Ovary (tissue), 9 donors: ENCODE results near the gene ANO7. TPM values are rescaled to one million over a fixed set of nuclear protein-coding genes. Genes with fewer than 3 reads are reported as not detected.

Experiments used
- DNase-seq, 5 donors: peaks; one replicate each; pipeline ENCODE4 v3.0.0-alpha.2; 2019 to 2020
- H3K27ac ChIP-seq, 2 donors: fragments of 200-600 bp; one replicate each; pipeline versions ENCODE4 v1.5.1 to v1.8.0; 2019 to 2022
- H3K27me3 ChIP-seq: fragments of 200-600 bp; one replicate; pipeline ENCODE4 v1.8.0; 2022
- H3K36me3 ChIP-seq: fragments of 200-600 bp; sonication (generic); one replicate; pipeline ENCODE4 v1.5.1; 2019
- H3K4me1 ChIP-seq: one replicate; pipeline ENCODE4 v1.8.1; 2013; ENCODE audit warnings: mild to moderate bottlenecking, moderate library complexity; ENCODE audit not compliant: insufficient read depth
- H3K4me3 ChIP-seq: fragments of 200-600 bp; sonication (generic); one replicate; pipeline ENCODE4 v1.5.1; 2017
- H3K9me3 ChIP-seq, 2 donors: fragments of 200-600 bp in 1 of 2; sonication (generic) in 1 of 2; one replicate each; pipeline versions ENCODE4 v1.5.1 to v1.8.1; 2013 to 2019; ENCODE audit warnings: mild to moderate bottlenecking in 1 of 2, moderate library complexity in 1 of 2
- EP300 ChIP-seq: sonication (generic); formaldehyde crosslinking; IDR thresholded peaks from one replicate; pipeline ENCODE4 v1.6.1; 2017; ENCODE audit warnings: antibody characterized with exemption
- POLR2A ChIP-seq: fragments of 450-650 bp; IDR thresholded peaks from one replicate; pipeline ENCODE4 v1.6.1; 2017; ENCODE audit warnings: antibody characterized with exemption, mild to moderate bottlenecking, moderate library complexity
- WGBS, 3 donors: extraction: QIAGEN DNeasy Blood & Tissue Kit in 1 of 3; methylation state at CpG; one replicate each; pipeline versions ENCODE4 v1.1.5 to v1.1.7; 2013 to 2017; 5-methylcytosine and 5-hydroxymethylcytosine counted together
- intact Hi-C, 4 donors: fragments of 100-400 bp; cut with DNase I; formaldehyde crosslinking; loops; one replicate each; pipeline versions ENCODE4 v1.11.0 to v1.15.1; 2022 to 2023
- polyA plus RNA-seq, 2 donors: library from polyadenylated mRNA; stranded (reverse); fragments of 200-250 nt in 1 of 2; fragments of 350-450 nt in 1 of 2; fragmentation: Illumina TruSeq in 1 of 2; extraction: RNeasy Lipid Tissue Mini Kit (QIAGEN cat#74804) in 1 of 2; gene quantifications; one replicate each; pipeline ENCODE4 v1.2.3, GENCODE V29; 2013 to 2014
- total RNA-seq, 7 donors: library from RNA; depleted of rRNA in 2 of 7; stranded (reverse); fragments of >200 nt in 2 of 7; fragmentation: NEBNext Ultra II Directional in 3 of 7; extraction: Animal tissue kit (Norgen Biotek cat#: 25700) in 3 of 7; gene quantifications; one replicate each; pipeline versions ENCODE4 v1.1.0 to v1.2.4, GENCODE V29; 2016 to 2023
- TF ChIP-seq, protein P1 (sequence below), 3 donors: fragments of 450-650 bp in 2 of 3; fragments of 200-600 bp in 1 of 3; IDR thresholded peaks; one replicate each; pipeline versions ENCODE4 v1.5.1 to v1.8.0; 2016 to 2022; ENCODE audit warnings: antibody characterized with exemption in 3 of 3, mild to moderate bottlenecking in 1 of 3
- donor health status: DM: no; HTN: no; CAD: no; lungs with moderate emphysema.
- donor health status: DM: no; HTN: no; CAD: no.
- donor health status: Bipolar disorder and iron deficiency.
- donor health status: DM: yes; HTN: yes; CAD: no.
- donor health status: DM: no; HTN: no; CAD: no.
- donor health status: DM: yes; HTN: yes; CAD: no.

Gene ANO7
- total and polyA plus RNA-seq, 9 donors = 0.87 to 6.5 (median 2.1) TPM

DNA sequence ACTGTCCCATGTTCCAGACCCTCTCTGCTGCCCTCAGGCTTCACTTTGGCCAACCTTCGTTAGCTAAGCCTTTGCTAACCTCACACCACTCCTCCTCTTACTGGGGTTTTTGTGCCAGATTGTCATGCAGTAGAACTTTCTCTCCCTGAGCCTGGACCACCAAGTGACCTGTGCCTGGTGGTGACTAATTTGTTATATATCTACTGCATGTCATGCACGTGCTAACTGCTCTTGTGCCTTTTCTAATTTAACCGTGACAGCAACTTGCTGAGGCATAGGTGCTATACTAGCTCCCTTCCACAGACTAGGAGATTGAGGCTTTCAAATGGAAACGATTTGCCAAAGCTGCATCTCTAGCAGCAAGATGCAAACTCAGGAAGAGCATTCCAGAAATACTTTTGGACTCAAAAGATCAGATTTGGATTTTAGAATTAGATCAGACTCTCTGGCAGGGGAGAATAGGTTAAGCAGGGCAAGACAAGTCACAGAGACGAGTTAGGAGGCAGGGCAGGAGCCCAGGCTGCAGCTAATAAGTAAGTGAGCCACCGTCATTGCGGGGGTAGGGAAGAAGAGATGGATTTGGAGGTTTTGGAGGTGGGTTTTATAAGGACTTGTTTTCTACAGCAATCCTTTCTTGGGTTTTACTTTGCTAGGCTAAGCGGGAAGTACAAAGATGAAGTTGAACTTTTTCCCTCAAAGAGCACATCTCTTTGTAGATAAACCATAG is 36.4 kb upstream of the ANO7 start:
- H3K9me3 ChIP-seq = no peaks in the 10 kb centered on the region
- H3K27ac ChIP-seq = no peak overlapping the region
- TF ChIP-seq EP300 (no peak), POLR2A (no peak)
- TF ChIP-seq, protein P1, sequence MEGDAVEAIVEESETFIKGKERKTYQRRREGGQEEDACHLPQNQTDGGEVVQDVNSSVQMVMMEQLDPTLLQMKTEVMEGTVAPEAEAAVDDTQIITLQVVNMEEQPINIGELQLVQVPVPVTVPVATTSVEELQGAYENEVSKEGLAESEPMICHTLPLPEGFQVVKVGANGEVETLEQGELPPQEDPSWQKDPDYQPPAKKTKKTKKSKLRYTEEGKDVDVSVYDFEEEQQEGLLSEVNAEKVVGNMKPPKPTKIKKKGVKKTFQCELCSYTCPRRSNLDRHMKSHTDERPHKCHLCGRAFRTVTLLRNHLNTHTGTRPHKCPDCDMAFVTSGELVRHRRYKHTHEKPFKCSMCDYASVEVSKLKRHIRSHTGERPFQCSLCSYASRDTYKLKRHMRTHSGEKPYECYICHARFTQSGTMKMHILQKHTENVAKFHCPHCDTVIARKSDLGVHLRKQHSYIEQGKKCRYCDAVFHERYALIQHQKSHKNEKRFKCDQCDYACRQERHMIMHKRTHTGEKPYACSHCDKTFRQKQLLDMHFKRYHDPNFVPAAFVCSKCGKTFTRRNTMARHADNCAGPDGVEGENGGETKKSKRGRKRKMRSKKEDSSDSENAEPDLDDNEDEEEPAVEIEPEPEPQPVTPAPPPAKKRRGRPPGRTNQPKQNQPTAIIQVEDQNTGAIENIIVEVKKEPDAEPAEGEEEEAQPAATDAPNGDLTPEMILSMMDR (IDR thresholded peaks at IDR 0.05) = no peak
- no peaks in the 10 kb centered on the region for H3K27me3 ChIP-seq
- DNase-seq = no peak
- no peaks in the 10 kb centered on the region for H3K36me3 ChIP-seq
- WGBS, 3 donors = 66 to 70% (median 70%) methylated on average over 8 of the region's 8 CpGs
- H3K4me1 ChIP-seq = no peaks in the 10 kb centered on the region
- intact Hi-C loops = no loop called here
- no peak overlapping the region for H3K4me3 ChIP-seq

- Histone ChIP-seq H3K9me3 (no peaks in the 10 kb centered on the region), H3K27me3 (no peaks in the 10 kb centered on the region), H3K4me1 (no peaks in the 10 kb centered on the region), H3K27ac (no peak overlapping the region), H3K36me3 (no peaks in the 10 kb centered on the region), H3K4me3 (no peak overlapping the region)
- TF ChIP-seq EP300 (no peak), POLR2A (no peak)
- TF ChIP-seq, protein P1 (IDR thresholded peaks at IDR 0.05) = no peak
- 88 to 91% (median 89%) methylated on average over 7 of the region's 7 CpGs for WGBS, 3 donors
- DNase-seq = no peak
- intact Hi-C loops = no loop called here
Measured at GRCh38 chr2:241153616-241154015, 34.9 kb upstream of the ANO7 start.

- 93 to 99% (median 99%) methylated on average over 4 of the region's 4 CpGs for WGBS, 3 donors
- TF ChIP-seq, protein P1 (IDR thresholded peaks at IDR 0.05) = no peak
- no peak for TF ChIP-seq POLR2A
- TF ChIP-seq EP300 = no peak
- no peaks in the 10 kb centered on the region for H3K27me3 ChIP-seq
- H3K4me1 ChIP-seq = no peaks in the 10 kb centered on the region
- H3K9me3 ChIP-seq = no peaks in the 10 kb centered on the region
- no peak for DNase-seq
- H3K4me3 ChIP-seq = no peak overlapping the region
- no peaks in the 10 kb centered on the region for H3K36me3 ChIP-seq
- no peak overlapping the region for H3K27ac ChIP-seq
- intact Hi-C loops = no loop called here
Measured at GRCh38 chr2:241154915-241155314, 33.6 kb upstream of the ANO7 start.

DNA sequence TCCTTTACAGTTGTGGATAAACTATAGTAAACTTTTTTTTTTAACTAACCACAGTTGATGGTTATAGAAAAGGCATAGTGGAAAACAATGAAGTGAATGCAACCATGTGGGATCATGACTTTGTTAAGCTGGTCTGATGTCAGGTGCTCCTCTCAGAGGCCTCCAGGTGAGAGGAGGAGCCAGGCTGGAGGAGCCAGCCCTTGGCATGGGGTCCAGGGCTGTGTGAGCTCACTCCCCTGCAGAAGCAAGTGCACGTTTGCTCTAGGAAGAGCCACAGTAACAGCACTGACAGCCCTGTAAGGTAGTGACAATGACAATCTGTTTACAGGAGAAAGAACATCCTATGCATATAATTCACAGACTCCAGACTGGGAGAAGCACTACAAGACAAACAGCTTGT is 32.5 kb upstream of the ANO7 start:
- WGBS, 3 donors = 46 to 57% (median 49%) methylated on average over 1 of the region's 1 CpG
- TF ChIP-seq POLR2A = no peak
- no peak for TF ChIP-seq EP300
- TF ChIP-seq, protein P1 (IDR thresholded peaks at IDR 0.05) = no peak
- Histone ChIP-seq H3K27ac (no peak overlapping the region), H3K4me1 (no peaks in the 10 kb centered on the region), H3K4me3 (no peak overlapping the region), H3K9me3 (no peaks in the 10 kb centered on the region), H3K36me3 (no peaks in the 10 kb centered on the region), H3K27me3 (no peaks in the 10 kb centered on the region)
- intact Hi-C loops = no loop called here
- DNase-seq = no peak
